GM13977 (cell line): ENCODE measurements around the gene PPFIA4.

Source experiments
- DNase-seq: peaks from one replicate; pipeline ENCODE4 v3.0.0; 2012; ENCODE audit warnings: low spot score
- CTCF ChIP-seq: IDR thresholded peaks from 2 replicates; pipeline ENCODE4 v1.5.1; 2012; ENCODE audit warnings: mild to moderate bottlenecking, control low read depth; ENCODE audit not compliant: insufficient read depth; ENCODE audit errors: extremely low read depth, missing control alignments
- in situ Hi-C: fragments of 300-500 bp; cut with MboI; formaldehyde crosslinking; loops from one replicate; pipeline ENCODE4 v1.12.0; 2022; ENCODE audit warnings: low sequenced_read_pairs, low pct_unique_long_range_greater_than_20kb, mixed read lengths, inconsistent platforms; ENCODE audit not compliant: unreplicated experiment

The PPFIA4 gene

GRCh38 chr1:203124011-203124410 lies 97.7 kb downstream of the PPFIA4 start:
- no peak for TF ChIP-seq CTCF

DNA sequence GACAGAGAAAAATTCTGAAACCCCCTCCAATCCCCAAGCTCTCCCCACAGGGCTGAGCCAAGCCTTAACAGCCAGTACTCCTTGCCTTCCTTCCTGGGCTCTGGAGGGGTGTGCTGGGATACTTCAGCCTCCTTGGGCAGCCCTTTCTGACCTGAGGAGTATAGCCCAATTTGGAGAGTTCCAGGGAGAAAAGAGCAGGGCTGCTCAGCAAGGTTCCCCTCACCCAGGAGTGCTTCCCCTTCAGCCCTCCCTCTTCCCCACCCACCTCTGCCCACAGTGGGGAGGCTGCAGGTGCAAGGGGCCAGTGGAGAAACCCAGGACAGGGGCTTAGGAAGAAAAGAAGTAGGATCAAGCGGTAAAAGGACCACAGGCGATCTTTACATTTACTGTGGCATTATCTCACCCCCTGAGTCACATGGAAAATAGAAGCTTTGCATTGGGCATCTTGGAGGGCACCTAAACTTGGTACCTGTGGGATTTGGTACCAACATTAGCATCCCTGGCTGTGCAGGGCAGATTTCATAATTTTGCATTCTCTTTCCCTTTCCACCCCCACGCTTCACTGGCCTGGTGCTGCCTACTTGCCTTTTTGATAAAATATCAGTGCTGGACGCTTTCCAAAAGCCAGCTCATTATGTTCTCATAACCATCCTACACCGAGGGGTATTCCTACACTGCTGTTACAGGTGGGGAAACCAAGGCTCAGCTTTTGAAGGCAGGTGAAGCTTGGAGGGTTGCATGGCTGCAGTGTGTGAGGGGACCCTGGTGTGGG lies 98.4 kb downstream of the PPFIA4 start:
- no peak for TF ChIP-seq CTCF
- in situ Hi-C loops = no loop called here
- no peak for DNase-seq

More at GRCh38 chr1:203124011-203124410, 97.7 kb downstream of the PPFIA4 start:
- no peak for DNase-seq
- in situ Hi-C loops = no loop called here

- DNase-seq = no peak
- in situ Hi-C loops = no loop called here
- TF ChIP-seq CTCF = peak; percentile 10
Observed at GRCh38 chr1:203126151-203126865, 100.0 kb downstream of the PPFIA4 start.

DNA sequence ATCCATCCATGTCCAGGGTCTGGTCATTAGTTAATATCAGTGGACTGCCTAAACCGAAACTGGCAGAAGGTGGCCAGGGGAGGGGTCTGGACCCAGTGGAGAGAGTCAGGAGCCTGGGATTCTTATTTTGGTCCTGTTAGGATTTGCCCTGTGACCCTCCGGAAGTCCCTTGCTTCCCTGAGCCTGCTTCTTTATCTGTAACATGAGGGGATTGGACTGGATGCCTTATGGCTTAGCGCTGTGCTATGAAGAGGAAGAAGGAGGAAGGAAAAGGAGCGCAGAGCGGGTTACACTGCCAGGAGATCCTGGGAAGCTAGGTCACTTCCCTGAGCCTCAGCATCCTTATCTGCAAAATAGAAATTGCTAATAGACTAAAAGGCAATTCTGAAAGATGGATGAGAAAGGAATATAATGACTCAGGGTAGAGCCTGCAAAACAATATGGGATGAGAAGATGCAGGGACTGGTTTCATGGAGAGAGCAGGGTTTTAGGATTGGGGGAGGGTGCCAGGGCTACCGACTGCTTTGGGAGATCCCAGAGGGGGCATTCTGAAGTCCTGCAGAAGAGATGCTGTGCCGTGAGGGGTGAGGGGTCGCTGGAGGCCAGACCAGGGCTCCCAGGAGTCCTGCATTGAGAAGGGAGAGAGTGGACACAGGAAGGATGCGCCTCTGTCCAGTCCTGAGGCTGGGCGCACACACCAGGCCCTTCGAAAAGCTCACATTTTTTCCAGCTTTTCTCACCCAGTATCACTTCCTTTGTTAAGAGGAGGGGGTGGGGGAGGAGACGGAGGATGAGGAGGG lies 100.8 kb downstream of the PPFIA4 start:
- in situ Hi-C loops = no loop called here
- no peak for DNase-seq
- no peak for TF ChIP-seq CTCF

DNA sequence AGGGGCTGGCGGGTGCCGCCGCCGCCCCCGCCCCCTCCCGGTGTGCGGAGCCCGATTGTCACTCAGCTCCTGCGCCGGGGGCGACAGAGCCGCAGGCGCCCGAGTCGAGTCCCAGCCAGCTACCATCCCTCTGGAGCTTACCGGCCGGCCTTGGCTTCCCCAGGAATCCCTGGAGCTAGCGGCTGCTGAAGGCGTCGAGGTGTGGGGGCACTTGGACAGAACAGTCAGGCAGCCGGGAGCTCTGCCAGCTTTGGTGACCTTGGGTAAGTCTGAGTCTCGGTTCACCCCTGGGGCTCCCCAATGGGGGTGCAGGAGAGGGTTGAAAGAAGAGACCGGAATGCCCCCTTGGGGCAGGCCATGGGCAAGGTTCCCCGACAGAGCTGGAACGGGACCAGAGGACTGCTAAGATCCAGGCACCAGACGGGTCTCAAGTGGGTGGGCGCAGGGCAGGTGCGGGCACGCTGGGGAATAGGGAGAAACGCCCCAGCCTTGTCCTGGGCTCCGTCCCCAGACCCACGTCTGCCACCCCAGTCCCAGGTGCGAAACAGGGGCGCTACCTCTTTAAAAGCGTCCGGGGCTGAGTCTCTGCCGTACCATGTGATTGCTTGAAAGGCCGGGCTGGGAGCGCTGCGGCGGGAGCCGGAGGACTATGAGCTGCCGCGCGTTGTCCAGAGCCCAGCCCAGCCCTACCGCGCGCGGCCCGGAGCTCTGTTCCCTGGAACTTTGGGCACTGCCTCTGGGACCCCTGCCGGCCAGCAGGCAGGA lies 101.6 kb downstream of the PPFIA4 start, which contains the start of gene ADORA1:
ADORA1 (plus strand) TSS at position 61 of the 765 bp plus-strand sequence. CDS start 1,116 bp downstream, outside the sequence.
- DNase-seq = no peak
- in situ Hi-C loops = no loop called here
- TF ChIP-seq CTCF = no peak

- TF ChIP-seq CTCF = no peak
- no peak for DNase-seq
- in situ Hi-C loops = no loop called here
Observed at GRCh38 chr1:203128431-203128715, 102.1 kb downstream of the PPFIA4 start.
